Fibroblast of the aortic adventitia (primary cell): ENCODE measurements around the gene KLHL40. TPM values are rescaled to one million over a fixed set of nuclear protein-coding genes. Genes with fewer than 3 reads are reported as not detected.

Source experiments
- DNase-seq: peaks from one replicate; pipeline ENCODE4 v3.0.0-alpha.2; 2010; ENCODE audit warnings: low read depth
- H3K4me3 ChIP-seq: 2 replicates; pipeline ENCODE4 v1.5.1; 2011; ENCODE audit warnings: low read depth, mild to moderate bottlenecking, control low read depth, low read length, moderate library complexity
- CTCF ChIP-seq: IDR thresholded peaks from 2 replicates; pipeline ENCODE4 v1.5.1; 2011; ENCODE audit warnings: mild to moderate bottlenecking, low read length, control low read depth, inconsistent platforms; ENCODE audit not compliant: insufficient read depth
- total RNA-seq: library from RNA; depleted of rRNA; stranded (reverse); fragments of >200 nt; gene quantifications from 2 replicates; pipeline ENCODE4 v1.2.3, GENCODE V29; 2012; ENCODE audit warnings: low replicate concordance

KLHL40 gene
- total RNA-seq, 1 donor, result not detected

- no peak for TF ChIP-seq CTCF
- DNase-seq, result no peak
- no peak overlapping the region for H3K4me3 ChIP-seq
These were observed 24.4 kb upstream of the KLHL40 start for GRCh38 chr3:42660898-42661297.

- no peak overlapping the region for H3K4me3 ChIP-seq
- no peak for TF ChIP-seq CTCF
- no peak for DNase-seq
These were observed 23.7 kb upstream of the KLHL40 start for GRCh38 chr3:42661593-42662022.

GRCh38 chr3:42662037-42662812 is 23.1 kb upstream of the KLHL40 start:
- H3K4me3 ChIP-seq, result no peak overlapping the region
- DNase-seq, result no peak
- no peak for TF ChIP-seq CTCF

GRCh38 chr3:42662813-42663535 is 22.4 kb upstream of the KLHL40 start:
- no peak overlapping the region for H3K4me3 ChIP-seq
- no peak for DNase-seq

GRCh38 chr3:42663581-42664437 is 21.5 kb upstream of the KLHL40 start:
- DNase-seq, result no peak
- H3K4me3 ChIP-seq, result no peak overlapping the region
- TF ChIP-seq CTCF, result no peak

More at GRCh38 chr3:42662813-42663535, 22.4 kb upstream of the KLHL40 start:
- no peak for TF ChIP-seq CTCF

- no peak for DNase-seq
- H3K4me3 ChIP-seq, result no peak overlapping the region
- TF ChIP-seq CTCF, result no peak
These were observed 20.9 kb upstream of the KLHL40 start for GRCh38 chr3:42664438-42664803.
